ENCODE measurements around the gene ALDH1A2.

ALDH1A2 gene

DNA sequence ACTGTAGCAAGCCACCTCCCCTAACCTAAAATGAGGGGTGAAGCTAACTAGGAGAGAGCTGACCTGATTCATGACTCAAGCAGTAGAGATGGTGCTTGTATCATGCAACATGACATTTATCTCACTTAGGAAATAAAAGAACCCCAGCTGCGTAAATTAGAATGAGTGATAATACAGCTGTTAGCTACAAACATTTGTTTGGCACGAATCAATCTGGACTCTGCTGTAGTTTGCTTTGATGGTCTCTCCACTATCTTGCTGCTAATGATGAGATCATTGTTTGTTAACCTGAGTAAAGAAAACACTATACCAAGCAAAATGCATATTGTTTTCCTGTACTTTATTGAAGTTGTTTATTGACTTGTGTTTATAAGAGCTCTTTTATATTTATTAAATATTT, 92.6 kb downstream of the ALDH1A2 start:
- DNase-seq = no peak
- Histone ChIP-seq H3K4me3 (ENCODE audit: low read depth, low read length) (no peak overlapping the region), H3K27ac (no peak overlapping the region), H3K27me3 (ENCODE audit: insufficient read depth, low read depth, severe bottlenecking) (no peaks in the 10 kb centered on the region), H3K9me3 (ENCODE audit: severe bottlenecking) (no peaks in the 10 kb centered on the region), H3K36me3 (no peaks in the 10 kb centered on the region)
- TF ChIP-seq, protein P1, sequence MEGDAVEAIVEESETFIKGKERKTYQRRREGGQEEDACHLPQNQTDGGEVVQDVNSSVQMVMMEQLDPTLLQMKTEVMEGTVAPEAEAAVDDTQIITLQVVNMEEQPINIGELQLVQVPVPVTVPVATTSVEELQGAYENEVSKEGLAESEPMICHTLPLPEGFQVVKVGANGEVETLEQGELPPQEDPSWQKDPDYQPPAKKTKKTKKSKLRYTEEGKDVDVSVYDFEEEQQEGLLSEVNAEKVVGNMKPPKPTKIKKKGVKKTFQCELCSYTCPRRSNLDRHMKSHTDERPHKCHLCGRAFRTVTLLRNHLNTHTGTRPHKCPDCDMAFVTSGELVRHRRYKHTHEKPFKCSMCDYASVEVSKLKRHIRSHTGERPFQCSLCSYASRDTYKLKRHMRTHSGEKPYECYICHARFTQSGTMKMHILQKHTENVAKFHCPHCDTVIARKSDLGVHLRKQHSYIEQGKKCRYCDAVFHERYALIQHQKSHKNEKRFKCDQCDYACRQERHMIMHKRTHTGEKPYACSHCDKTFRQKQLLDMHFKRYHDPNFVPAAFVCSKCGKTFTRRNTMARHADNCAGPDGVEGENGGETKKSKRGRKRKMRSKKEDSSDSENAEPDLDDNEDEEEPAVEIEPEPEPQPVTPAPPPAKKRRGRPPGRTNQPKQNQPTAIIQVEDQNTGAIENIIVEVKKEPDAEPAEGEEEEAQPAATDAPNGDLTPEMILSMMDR (IDR thresholded peaks at IDR 0.05; ENCODE audit: low read depth, low read length) = no peak

DNA sequence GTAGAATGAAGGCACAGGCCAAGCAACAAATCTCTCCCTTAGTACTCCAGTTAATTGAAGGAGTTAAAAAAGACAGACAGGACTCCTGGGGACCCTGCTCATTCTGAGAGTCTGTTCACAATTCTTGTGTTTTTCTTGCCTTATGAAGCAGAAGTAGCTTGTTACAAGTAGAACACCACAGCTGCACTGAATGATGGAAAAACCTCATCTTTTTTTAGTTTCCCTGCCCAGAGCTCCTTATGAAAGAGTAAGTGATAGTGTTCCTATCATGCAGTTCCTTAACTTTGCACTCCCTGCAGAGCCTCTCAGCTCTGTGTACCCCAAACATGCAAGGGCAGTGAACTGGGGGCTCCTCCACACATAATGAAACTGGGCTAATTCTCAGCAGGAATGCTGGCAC, 95.5 kb downstream of the ALDH1A2 start:
- no peaks in the 10 kb centered on the region for H3K36me3 ChIP-seq
- H3K4me3 ChIP-seq (ENCODE audit: low read depth, low read length) = no peak overlapping the region
- H3K27ac ChIP-seq = no peak overlapping the region
- H3K9me3 ChIP-seq (ENCODE audit: severe bottlenecking) = no peaks in the 10 kb centered on the region
- TF ChIP-seq, protein P1 (IDR thresholded peaks at IDR 0.05; ENCODE audit: low read depth, low read length) = no peak
- no peaks in the 10 kb centered on the region for H3K27me3 ChIP-seq (ENCODE audit: insufficient read depth, low read depth, severe bottlenecking)
- DNase-seq = no peak

- DNase-seq = no peak
- no peak overlapping the region for H3K4me3 ChIP-seq (ENCODE audit: low read depth, low read length)
- TF ChIP-seq, protein P1 (IDR thresholded peaks at IDR 0.05; ENCODE audit: low read depth, low read length) = no peak
- H3K36me3 ChIP-seq = no peaks in the 10 kb centered on the region
- H3K27ac ChIP-seq = no peak overlapping the region
- no peaks in the 10 kb centered on the region for H3K27me3 ChIP-seq (ENCODE audit: insufficient read depth, low read depth, severe bottlenecking)
- H3K9me3 ChIP-seq (ENCODE audit: severe bottlenecking) = no peaks in the 10 kb centered on the region
Observed at GRCh38 chr15:57969355-57969754, 96.2 kb downstream of the ALDH1A2 start.

GRCh38 chr15:57962887-57963286, 102.6 kb downstream of the ALDH1A2 start:
- TF ChIP-seq, protein P1 (IDR thresholded peaks at IDR 0.05; ENCODE audit: low read depth, low read length) = no peak
- DNase-seq = no peak
- no peaks in the 10 kb centered on the region for H3K9me3 ChIP-seq (ENCODE audit: severe bottlenecking)
- H3K4me3 ChIP-seq (ENCODE audit: low read depth, low read length) = no peak overlapping the region
- H3K27me3 ChIP-seq (ENCODE audit: insufficient read depth, low read depth, severe bottlenecking) = no peaks in the 10 kb centered on the region
- no peak overlapping the region for H3K27ac ChIP-seq
- H3K36me3 ChIP-seq = no peaks in the 10 kb centered on the region

DNA sequence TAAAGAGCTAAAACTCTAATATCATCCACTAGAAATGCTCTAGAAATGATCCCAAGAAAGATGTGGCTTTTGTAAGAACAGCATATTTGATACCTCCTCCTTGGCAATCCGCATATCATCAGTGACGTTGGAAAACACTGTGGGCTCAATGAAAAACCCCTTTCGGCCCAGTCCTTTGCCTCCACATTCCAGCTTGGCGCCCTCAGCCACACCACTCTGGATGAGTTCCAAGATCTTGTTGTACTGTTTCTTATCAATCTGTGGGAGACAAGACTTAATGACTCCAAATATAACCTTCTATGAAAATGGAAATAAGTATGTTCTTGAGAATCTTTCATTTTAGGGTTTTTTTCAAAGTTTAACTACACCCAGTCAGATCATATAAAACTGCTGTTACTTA, 103.6 kb downstream of the ALDH1A2 start:
- Histone ChIP-seq H3K4me3 (ENCODE audit: low read depth, low read length) (no peak overlapping the region), H3K27me3 (ENCODE audit: insufficient read depth, low read depth, severe bottlenecking) (no peaks in the 10 kb centered on the region), H3K27ac (no peak overlapping the region), H3K36me3 (no peaks in the 10 kb centered on the region), H3K9me3 (ENCODE audit: severe bottlenecking) (no peaks in the 10 kb centered on the region)
- DNase-seq = no peak
- TF ChIP-seq, protein P1 (IDR thresholded peaks at IDR 0.05; ENCODE audit: low read depth, low read length) = no peak

DNA sequence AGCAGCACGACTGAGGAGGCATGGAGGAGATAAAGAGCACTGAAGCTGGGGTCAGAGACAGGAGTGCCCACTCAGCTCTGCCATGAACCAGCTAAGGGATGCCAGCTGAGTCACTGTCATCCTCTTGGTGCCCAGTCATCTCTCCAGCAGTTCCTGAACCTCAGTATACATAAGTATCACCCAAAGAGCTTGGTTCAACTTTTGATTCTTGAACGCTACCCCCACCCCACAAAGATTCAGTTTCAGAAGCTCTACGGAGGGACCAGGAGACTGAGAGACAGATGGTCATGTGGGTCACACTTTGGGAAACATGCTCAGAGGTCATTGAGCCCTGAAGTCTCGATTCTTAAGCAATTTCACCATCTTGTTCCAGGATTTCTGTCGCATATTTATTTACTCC, 108.4 kb downstream of the ALDH1A2 start:
- H3K36me3 ChIP-seq = no peaks in the 10 kb centered on the region
- H3K9me3 ChIP-seq (ENCODE audit: severe bottlenecking) = no peaks in the 10 kb centered on the region
- no peak overlapping the region for H3K4me3 ChIP-seq (ENCODE audit: low read depth, low read length)
- no peak overlapping the region for H3K27ac ChIP-seq
- no peak for DNase-seq
- no peaks in the 10 kb centered on the region for H3K27me3 ChIP-seq (ENCODE audit: insufficient read depth, low read depth, severe bottlenecking)
- TF ChIP-seq, protein P1 (IDR thresholded peaks at IDR 0.05; ENCODE audit: low read depth, low read length) = no peak
